Measurements from ENCODE around the gene GIMAP8.
"Not testable (repeated sequence)": the region's sequence is repeated elsewhere in the genome, so short reads cannot be mapped to it uniquely, and the experiment has no call there.

The GIMAP8 gene

GRCh38 chr7:150479023-150479716, 28.7 kb downstream of the GIMAP8 start:
- H3K4me3 Mint-ChIP-seq, result no peak overlapping the region
- peaks cover 9% of the 10 kb centered on the region for H3K9me3 Mint-ChIP-seq
- H3K4me1 Mint-ChIP-seq, result peaks cover 6% of the 10 kb centered on the region
- peaks cover 3% of the 10 kb centered on the region for H3K27me3 Mint-ChIP-seq (ENCODE audit: low read depth, poor library complexity)
- no peak for TF ChIP-seq CTCF (IDR thresholded peaks at IDR 0.05)
- H3K27ac Mint-ChIP-seq, result no peak overlapping the region
- H3K36me3 Mint-ChIP-seq (ENCODE audit: low read depth), result no peaks in the 10 kb centered on the region
- DNase-seq, result no peak

GRCh38 chr7:150481186-150481920, 30.9 kb downstream of the GIMAP8 start:
- no peak for TF ChIP-seq CTCF (IDR thresholded peaks at IDR 0.05)
- H3K9me3 Mint-ChIP-seq, result peaks cover 3% of the 10 kb centered on the region
- H3K4me3 Mint-ChIP-seq, result no peak overlapping the region
- no peaks in the 10 kb centered on the region for H3K36me3 Mint-ChIP-seq (ENCODE audit: low read depth)
- no peak for DNase-seq
- H3K27ac Mint-ChIP-seq, result no peak overlapping the region
- H3K4me1 Mint-ChIP-seq, result peaks cover 6% of the 10 kb centered on the region
- peaks cover 3% of the 10 kb centered on the region for H3K27me3 Mint-ChIP-seq (ENCODE audit: low read depth, poor library complexity)

- no peak overlapping the region for H3K27ac Mint-ChIP-seq
- no peak for DNase-seq
- H3K27me3 Mint-ChIP-seq (ENCODE audit: low read depth, poor library complexity), result peaks cover 3% of the 10 kb centered on the region
- H3K36me3 Mint-ChIP-seq (ENCODE audit: low read depth), result no peaks in the 10 kb centered on the region
- H3K4me1 Mint-ChIP-seq, result peaks cover 6% of the 10 kb centered on the region
- TF ChIP-seq CTCF (IDR thresholded peaks at IDR 0.05), result no peak
- H3K9me3 Mint-ChIP-seq, result no peaks in the 10 kb centered on the region
- H3K4me3 Mint-ChIP-seq, result no peak overlapping the region
These were observed 31.5 kb downstream of the GIMAP8 start for GRCh38 chr7:150481922-150482321.

GRCh38 chr7:150483514-150483913, 33.1 kb downstream of the GIMAP8 start:
- H3K36me3 Mint-ChIP-seq (ENCODE audit: low read depth); H3K4me3 Mint-ChIP-seq; H3K27me3 Mint-ChIP-seq (ENCODE audit: low read depth, poor library complexity); DNase-seq; H3K4me1 Mint-ChIP-seq; H3K27ac Mint-ChIP-seq; H3K9me3 Mint-ChIP-seq: not testable (repeated sequence)

GRCh38 chr7:150484071-150484470, 33.6 kb downstream of the GIMAP8 start:
- not testable (repeated sequence) for H3K4me1 Mint-ChIP-seq; H3K36me3 Mint-ChIP-seq (ENCODE audit: low read depth); DNase-seq; H3K9me3 Mint-ChIP-seq; H3K27ac Mint-ChIP-seq; H3K4me3 Mint-ChIP-seq; H3K27me3 Mint-ChIP-seq (ENCODE audit: low read depth, poor library complexity)

GRCh38 chr7:150487625-150488024, 37.2 kb downstream of the GIMAP8 start:
- peaks cover 6% of the 10 kb centered on the region for H3K4me1 Mint-ChIP-seq
- no peak for TF ChIP-seq CTCF (IDR thresholded peaks at IDR 0.05)
- DNase-seq, result no peak
- H3K9me3 Mint-ChIP-seq, result peaks cover 13% of the 10 kb centered on the region
- peaks cover 10% of the 10 kb centered on the region for H3K27me3 Mint-ChIP-seq (ENCODE audit: low read depth, poor library complexity)
- no peaks in the 10 kb centered on the region for H3K36me3 Mint-ChIP-seq (ENCODE audit: low read depth)
- H3K4me3 Mint-ChIP-seq, result no peak overlapping the region
- no peak overlapping the region for H3K27ac Mint-ChIP-seq

GRCh38 chr7:150489782-150490181, 39.4 kb downstream of the GIMAP8 start:
- Mint-ChIP-seq H3K27me3 (ENCODE audit: low read depth, poor library complexity) (peaks cover 10% of the 10 kb centered on the region), H3K27ac (no peak overlapping the region), H3K4me1 (no peaks in the 10 kb centered on the region), H3K36me3 (ENCODE audit: low read depth) (no peaks in the 10 kb centered on the region), H3K9me3 (peaks cover 15% of the 10 kb centered on the region), H3K4me3 (no peak overlapping the region)
- TF ChIP-seq CTCF (IDR thresholded peaks at IDR 0.05), result no peak
- DNase-seq, result no peak

- not testable (repeated sequence) for H3K36me3 Mint-ChIP-seq (ENCODE audit: low read depth); DNase-seq; H3K4me3 Mint-ChIP-seq; H3K27ac Mint-ChIP-seq; H3K4me1 Mint-ChIP-seq
- Mint-ChIP-seq H3K9me3 (peaks cover 24% of the 10 kb centered on the region), H3K27me3 (ENCODE audit: low read depth, poor library complexity) (peaks cover 12% of the 10 kb centered on the region)
These were observed 43.0 kb downstream of the GIMAP8 start for GRCh38 chr7:150493442-150493841.
